HG03196 (cell line): ENCODE data around the gene MGMT.

Source experiments
- ATAC-seq: cut with Tn5 transposase; IDR thresholded peaks from one replicate; pipeline ENCODE4 v1.9.1; 2021; ENCODE audit not compliant: unreplicated experiment

Gene MGMT

DNA sequence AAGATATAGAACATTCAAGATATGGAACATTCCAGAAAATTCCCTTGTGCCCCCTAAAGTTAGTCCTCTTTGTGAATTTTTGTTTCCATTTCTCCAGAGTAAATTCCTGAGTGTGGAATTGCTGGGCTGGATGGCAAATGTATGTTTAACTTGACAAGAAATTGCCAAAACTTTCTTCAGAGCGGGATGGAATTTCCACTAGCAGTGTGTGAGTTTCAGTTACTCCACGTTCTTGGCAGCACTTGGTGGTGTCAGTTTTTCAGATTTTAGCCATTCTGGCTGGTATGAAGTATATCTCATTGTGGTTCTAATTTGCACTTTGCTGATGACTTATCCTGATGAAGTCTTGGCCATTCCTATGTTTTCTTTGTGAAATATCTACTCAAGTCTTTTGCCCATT lies 71.2 kb downstream of the MGMT start:
- no peak for ATAC-seq

DNA sequence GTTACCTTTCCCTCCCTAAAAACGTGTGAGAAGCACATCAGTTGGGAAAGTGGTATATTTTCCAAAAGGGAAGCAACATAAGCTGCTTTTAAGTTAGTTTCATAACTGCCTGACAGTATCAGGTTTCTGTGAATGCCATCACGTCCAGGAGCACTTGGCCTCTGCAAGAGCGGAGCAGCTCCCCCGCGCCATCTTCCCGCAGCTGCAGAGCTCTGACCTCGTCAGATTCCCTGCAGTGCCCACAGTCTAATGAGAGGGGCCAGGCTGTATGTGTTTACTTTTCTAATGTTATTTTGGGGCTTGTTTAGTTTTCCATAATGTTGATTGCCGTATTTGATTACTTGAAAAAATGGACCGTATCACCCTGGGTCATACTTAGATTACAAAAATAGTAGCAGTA lies 74.2 kb downstream of the MGMT start:
- no peak for ATAC-seq

DNA sequence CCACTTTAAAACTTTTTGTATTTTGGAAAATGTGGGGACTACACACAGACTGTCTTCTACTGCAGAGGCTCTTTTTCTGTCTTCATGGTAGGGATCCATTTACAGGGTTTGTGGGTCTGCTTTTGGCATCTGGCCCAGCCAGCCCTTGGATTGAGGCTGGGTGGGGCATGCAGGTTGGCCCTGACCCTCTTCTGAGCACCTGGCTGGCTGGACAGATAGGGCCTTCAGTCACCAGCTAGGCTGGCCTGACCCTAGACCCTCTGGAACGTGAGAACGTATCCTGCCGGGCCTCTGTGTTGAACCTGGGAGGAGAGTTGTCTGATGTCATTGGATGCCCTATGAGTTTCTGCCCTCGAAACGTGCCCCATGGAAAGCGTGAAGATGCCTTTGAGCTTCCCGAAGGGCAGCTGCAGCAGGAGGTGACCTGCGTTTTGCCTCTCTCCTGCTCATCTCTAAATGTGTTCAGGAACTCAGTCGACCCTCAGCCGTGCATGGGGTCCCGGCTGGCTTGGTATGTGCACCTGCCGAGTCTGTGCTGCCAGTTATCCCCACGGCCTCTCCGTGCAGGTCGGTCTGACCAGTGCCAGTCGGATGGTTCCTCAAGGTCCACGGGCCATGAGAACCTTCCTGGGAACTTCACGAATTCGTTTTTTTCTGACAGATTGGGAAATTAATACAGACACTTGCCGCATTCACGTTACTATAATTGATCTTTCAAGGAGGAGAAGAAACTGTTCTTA lies 74.9 kb downstream of the MGMT start:
- ATAC-seq: no peak

DNA sequence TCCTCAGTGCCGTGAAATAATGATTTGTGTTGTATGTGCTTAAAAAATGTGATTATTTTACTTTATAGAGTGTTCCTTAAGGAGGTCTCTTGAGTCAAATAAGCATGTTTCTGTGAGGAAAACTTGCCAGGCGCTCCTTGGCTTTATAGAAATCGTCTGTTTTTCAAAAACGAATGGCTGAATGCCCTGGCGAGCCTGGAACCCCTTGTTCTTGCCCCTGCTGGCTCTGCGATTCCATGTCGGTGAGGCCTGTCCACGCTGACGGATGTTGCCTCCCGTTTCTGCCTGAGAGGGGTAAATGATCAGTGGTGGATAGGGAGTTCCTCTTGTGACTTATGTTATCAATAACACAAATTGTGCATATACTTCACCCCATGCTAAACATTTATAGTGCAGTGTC lies 75.5 kb downstream of the MGMT start:
- no peak for ATAC-seq

DNA sequence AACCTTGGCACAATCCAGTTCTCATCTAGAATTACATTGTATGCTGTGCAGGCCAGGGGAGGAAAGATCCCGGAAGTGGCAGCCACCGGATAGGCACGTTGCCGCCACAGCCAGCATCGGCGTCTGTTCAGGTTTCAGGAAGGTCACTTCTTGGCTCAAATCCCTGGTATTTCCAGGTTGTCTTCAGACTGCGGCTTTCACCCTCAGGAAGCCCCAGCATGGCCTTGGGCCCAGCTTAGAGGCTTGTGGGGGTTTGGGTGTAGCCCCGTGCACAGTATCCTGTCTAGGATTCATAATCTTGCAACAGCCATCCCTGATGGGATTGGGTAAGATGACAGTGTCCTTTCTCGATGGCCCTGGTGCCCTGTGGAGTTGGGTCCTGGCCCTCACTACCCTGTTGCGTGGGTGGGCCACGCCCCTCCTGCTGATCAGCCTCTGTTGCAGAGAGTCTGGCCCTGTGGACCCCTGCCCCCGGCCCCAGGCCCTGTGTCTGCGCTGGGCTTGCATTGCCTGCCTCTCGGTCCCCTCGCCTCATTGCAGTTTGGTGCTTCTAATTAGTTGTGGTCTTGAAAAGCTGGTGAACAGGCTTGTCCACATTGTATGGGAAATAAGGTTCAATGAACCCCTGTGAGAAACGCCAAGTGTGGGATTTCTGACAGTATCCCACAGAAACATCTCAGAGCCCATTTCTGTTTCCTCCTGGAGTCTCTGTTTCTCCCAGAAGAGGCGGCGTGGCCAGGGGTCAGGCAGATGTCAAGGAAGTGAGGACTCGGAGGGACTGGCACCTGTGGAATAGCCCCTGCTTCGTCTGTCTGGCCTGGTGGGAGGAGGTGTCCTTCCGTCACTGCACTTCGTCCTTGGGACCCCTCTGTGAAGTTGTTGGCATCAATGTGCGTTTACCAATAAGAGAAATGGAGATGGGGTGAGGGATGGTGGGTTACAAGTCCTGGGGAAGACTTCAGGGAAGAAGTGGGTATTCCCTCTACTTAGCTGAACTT lies 77.5 kb downstream of the MGMT start:
- no peak for ATAC-seq

DNA sequence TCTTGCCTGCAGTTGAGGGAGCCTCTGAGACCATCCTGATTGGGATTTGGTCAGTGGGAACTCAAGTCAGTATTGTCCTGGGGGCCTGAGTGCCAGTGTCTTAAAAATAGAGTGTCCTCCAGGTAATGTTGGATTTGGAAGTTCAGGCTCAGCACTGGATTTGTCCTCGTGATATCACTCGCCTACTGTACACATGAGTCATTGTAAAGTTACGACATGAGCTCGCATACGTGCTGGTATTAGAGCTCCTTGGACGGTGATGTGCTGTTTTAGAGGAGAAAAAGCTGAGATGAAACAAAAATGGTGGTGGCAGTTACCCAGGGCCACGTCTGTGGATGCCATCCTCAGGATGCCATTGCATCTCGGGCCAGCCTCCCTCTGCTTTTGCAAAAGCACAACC lies 78.2 kb downstream of the MGMT start:
- no peak for ATAC-seq

DNA sequence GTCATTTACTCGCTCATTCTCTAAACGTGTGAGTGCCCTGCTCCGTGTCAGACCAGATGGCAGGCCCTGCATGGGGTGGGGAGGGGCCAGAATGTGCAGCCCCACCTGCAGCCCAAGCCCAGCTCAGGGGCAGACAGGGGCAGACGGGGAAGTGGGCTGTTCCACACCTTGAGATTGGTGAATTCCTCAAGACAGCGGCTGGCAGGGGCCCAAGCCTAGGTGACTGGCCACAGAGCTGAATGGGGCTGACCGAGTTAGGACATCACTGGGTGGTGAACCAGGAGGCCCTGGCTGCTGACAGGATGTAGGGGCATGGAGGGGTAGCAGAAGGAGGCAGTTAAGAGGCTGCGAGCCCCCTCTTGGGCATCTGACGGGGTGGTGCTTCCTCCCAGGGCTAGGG lies 79.1 kb downstream of the MGMT start:
- no peak for ATAC-seq

DNA sequence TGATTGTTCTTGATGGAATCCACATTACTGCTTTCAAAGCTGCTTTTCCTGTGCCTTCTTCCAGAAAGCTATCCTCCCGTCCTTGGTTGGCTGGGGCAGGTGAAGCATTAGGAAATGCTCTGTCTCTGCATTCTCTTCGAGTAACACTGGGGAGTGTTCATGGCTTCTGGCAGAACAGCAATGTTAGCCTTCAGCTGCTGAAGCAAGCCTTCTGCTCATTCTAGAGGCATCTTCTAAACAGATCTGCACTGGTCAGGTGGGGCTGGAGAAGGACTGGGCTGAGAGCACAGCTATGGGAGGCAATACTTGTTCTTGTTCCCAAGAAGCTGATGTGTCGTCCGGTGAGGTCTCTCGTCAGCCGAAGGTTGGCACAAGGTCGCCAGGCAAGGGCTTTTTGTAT lies 80.6 kb downstream of the MGMT start:
- ATAC-seq: no peak

DNA sequence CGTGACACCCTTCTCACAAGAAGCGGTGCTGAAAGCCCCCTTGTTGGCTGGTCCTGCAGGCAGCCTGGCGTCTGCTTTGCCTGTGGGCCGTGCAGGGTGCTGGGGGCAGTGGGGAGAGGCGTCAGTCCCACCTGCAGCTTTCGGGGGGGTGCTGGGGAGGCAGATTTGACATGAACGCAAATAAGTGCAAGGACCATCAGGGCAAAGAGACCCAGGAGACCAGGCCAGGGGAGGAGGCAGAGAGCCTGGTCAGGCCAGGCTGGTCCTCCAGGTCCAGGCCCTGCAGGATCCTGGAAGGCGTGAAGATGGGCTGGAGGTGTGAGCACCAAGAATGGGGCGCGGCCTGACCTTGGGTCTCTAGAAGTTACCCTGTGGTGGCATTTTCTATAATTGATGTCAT lies 81.6 kb downstream of the MGMT start:
- ATAC-seq: no peak

DNA sequence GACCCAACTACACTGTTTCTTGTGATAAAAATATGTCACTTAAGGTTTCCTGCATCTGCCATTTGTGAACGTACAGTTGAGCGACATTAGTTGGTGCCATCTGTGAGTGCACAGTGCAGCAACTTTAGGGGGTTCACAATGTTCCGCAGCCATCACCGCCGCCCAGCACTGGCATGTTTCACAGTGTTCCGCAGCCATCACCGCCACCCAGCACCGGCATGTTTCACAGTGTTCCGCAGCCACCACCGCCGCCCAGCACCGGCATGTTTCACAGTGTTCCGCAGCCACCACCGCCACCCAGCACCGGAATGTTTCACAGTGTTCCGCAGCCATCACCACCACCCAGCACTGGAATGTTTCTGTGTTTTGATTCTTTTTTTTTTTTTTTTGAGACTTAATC lies 83.0 kb downstream of the MGMT start:
- no peak for ATAC-seq

DNA sequence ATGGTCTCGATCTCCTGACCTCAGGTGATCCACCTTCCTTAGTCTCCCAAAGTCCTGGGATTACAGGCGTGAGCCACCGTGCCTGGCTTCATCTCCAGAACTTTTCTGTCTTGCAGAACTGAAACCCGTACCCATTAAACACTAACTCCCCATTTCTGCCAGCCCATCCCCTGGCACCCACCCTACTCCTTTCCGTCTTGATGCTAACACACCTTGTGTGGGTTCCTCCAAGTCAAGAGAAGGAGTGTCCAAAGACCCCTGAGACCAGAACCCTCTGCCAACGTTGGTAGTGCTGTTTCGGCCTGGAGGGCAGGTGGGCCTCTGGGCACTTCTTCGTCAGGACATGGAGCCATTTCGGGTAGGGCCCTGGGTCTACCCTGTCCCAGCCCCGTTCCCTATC lies 83.6 kb downstream of the MGMT start:
- no peak for ATAC-seq

DNA sequence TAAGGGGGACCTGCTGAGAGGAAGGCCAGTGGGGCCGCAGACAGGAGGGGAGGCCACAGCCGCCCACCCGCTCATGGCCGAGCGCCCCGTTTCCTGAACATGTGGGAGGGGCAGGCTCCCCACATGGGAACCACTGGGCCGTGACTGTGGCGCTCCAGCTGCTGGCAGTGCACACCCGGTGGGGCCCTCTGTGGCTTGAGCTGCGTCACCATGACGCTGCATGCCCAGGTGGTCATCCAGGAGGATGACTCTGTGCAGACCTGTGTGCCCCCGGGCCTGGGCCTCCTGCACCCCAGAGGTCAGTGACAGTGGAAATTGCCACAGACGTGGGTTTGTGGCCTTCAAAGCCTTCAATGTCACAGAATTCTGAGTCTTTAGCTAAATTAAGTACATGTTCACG lies 85.1 kb downstream of the MGMT start:
- no peak for ATAC-seq

DNA sequence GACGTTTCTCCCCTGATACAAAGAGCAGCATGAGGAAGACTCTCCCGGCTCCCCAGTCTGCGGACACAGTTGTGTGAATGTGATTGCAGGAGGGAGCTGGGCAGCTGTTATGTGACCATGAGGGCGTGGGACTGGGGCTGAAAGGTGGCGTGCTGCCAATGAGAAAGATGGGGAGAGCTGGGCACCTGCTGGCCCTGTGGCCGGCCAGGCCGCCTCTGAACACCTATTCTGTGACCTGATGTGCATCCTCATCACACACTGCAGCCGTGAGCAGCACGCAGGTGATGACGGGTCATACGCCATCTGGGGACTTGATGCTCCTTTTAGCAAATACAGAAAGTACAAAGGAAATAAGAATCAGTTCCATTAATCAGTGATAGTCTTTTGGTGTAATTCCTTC lies 86.9 kb downstream of the MGMT start:
- no peak for ATAC-seq

DNA sequence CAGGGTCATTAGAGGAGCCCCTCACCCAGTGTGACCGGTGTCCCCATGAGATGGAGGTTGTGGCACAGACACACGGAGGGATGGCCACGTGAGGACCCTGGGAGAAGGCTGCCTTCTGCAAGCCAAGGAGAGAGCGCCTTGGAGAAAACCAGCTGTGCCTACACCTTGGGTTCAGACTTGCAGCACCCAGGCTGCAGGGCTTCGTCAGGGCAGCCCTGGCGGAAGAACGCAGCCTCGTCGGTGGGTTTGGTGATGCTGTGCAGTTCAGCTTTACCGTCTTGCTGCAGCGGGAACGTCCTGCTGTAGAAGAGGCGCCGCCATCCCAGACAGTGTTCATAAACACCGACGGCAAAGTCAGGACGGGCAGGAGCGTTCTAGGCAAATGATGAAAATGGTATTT lies 89.3 kb downstream of the MGMT start:
- no peak for ATAC-seq

DNA sequence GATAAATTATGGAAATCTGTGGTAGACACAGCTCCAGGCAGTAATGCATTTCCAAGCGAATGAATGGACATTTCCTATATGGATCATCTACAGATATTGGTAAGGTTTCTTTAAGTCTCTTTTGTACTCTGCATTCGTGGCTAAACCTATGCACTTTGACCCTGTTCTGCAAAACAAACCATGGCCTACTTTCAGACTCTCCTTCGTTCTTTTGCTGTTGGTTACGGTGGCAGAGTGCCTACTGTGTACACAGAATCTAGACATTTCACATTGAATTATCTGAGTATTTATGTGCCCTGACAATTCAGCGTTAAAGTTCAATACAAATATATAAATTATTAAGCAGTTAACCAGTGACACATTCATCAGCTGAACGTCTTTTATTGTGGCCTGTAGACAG lies 93.3 kb downstream of the MGMT start:
- ATAC-seq: no peak

DNA sequence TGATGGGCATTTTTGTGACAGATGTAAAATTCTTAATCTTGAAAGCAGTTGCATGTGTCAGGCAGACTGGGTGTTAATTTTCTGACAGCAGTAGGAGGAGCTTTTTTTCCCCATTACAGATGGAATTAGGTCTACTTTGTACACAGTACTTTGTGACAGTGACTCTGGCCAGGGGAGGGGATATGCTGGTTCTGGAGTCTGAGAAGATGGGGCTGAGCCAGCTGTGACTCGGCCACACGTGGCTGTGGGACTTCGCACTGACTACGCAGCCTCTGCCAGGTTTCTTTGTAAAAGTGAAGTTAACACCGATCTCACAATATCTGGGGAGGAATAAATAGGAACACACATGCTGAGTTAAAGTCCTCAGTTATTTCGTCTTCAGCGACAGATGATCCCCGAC lies 95.4 kb downstream of the MGMT start:
- ATAC-seq: no peak

DNA sequence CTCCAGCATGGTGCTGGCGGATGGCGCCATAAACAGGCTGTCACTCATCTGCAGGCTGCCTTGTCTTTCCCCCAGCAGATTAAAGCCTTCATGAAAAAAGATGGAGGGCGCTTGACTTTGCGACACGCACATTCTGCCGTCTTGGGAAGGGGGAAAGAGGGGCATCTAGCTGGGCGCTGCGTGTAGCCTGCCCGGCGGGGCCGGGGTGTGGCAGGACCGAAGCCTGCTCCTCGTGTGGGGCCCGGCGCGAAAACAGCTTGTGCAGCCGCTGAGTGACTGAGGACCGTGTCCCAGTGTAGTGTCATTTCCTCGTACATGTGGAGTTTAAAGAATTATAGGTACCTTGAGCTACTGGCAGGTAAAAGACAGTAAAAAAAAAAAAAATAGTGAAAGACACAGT lies 97.9 kb downstream of the MGMT start:
- no peak for ATAC-seq

DNA sequence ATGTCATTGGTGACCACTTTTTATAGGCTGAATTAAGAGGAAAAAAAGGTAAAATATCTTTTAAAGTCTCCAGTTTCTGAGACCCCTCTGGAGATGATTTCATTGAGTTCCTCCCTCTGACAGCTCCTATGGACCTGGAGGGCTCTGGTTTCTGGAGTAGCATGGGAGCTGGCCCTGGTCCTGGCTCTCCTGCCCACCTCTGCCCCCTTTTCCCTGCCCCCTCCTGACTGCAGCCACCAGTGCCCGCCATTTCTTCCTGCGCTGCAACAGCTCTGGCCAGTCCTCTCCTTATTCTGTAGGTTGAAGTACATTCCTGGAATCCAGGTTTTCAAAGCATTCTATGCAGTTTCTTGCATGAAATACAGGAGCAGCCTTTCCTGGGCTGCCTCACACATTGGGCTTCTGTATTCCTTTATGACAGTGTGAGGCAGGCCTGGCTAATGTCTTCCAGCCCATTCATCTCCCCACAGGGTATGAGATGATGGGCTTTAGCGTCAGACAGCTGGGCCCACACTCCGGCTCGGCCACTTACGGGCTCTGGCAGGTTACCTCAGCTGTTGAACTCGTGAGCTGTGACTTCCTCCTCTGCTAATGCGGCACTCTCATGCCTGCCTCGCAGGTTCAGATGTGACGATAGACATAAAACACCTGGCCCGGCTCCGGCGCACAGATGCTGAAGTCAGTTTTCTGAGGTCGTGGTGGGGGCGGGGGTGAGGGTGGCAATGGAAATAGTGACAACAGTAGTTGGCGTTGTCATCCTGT lies 101.7 kb downstream of the MGMT start:
- no peak for ATAC-seq

DNA sequence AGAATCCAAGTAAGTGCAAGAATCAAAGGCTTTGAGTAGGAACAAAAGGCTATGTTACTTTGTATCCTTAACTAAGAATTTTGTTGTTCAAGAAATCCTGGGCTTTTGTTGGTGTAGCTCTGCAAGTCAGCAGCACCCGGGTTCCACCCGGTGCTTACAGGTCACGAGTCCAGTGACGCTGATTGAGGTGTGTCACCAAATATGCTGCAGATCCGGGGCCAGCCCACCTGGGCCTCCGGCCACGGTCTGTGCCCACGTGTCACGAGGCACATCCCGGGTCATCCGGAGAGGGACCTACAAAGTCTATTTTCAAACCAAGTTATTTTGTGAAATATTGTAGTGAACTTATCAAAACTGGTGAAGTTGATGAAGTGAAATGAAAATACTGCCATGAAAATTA lies 103.1 kb downstream of the MGMT start:
- no peak for ATAC-seq

DNA sequence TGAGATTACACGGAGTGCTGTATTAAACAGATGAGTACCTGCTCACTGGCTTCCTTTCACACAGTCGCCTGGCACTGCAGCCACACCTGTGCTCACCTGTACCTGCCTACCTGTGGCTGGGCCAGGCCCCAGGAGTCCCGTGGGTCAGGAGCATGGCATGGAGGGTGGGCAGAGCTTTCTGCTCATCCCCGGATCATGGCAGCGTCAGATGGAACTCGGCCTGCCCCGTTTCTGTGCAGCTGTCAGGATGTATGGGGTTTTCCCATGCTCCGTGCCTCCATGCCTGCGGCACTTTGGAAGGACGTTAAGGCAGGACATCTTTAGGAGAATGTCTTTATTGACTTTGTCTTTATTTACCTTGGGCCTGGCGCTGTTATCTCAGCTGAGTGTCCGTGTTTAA lies 112.2 kb downstream of the MGMT start:
- ATAC-seq: no peak

DNA sequence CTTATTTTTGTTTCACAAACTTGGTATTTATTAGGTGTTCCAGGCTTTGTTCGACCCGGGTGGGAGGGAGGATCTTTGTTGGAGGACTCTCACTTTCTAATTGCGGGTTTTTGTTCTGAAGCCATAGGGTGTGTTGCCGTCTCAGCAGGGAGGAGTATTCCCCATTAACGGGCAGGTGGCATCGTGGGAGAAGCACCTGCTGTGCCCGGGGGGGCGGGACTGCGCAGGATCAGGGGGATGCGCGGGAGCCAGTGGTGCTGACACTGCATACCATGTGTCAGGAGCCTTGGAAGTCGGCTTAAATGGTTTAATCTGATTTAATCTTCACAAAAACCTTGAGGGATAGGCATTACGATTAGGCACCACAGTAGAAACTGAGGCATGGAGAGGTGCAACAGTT lies 113.0 kb downstream of the MGMT start:
- no peak for ATAC-seq

DNA sequence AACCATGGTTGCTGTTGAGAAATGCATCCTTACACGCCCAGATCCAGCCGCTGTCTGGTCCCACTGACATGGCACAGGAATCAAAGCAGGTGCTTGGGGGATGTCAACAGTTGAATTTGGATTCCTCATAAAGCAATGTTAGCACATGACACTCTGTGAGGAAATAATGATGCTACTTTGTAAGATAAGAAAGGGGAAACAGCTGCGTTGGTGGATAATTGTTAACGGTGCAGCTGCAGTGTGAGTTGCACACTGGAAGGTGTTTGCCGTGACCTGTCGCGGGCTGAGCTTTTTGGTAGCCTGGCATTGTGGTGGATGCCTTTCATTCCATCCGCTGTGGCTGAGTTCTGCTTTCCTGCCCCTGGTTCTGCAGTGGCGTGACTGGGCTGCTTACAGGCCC lies 113.9 kb downstream of the MGMT start:
- no peak for ATAC-seq
